Keratinocyte (primary cell): ENCODE data around the gene PI4KA. TPM values are rescaled to one million over a fixed set of nuclear protein-coding genes. Genes with fewer than 3 reads are reported as not detected.

ENCODE experiments used
- DNase-seq: peaks from one replicate; pipeline ENCODE4 v3.0.0-alpha.2; 2011; ENCODE audit warnings: low read depth, missing footprints, low spot score
- FAIRE-seq: peaks from 2 replicates; lab custom pipeline; 2011; peaks lifted over from hg19 to GRCh38; lab: Jason Lieb, UNC
- H2AFZ ChIP-seq: 2 replicates; pipeline ENCODE4 v1.6.0; 2012; ENCODE audit warnings: low read length, control low read depth, inconsistent platforms; ENCODE audit not compliant: control insufficient read depth
- H3K27ac ChIP-seq: 2 replicates; pipeline ENCODE4 v1.5.1; 2011; ENCODE audit warnings: low read length; ENCODE audit not compliant: control insufficient read depth, insufficient read depth
- H3K27me3 ChIP-seq: 3 replicates; pipeline ENCODE4 v1.6.0; 2011; ENCODE audit warnings: low read length; ENCODE audit not compliant: control insufficient read depth, insufficient read depth; ENCODE audit errors: extremely low read depth
- H3K36me3 ChIP-seq, 2 experiments: 2 replicates in 1 of 2; 3 replicates in 1 of 2; pipeline ENCODE4 v1.5.1; 2011; ENCODE audit warnings: low read length in 2 of 2, mild to moderate bottlenecking in 1 of 2; ENCODE audit not compliant: control insufficient read depth in 2 of 2, insufficient read depth in 2 of 2; ENCODE audit errors: extremely low read depth in 1 of 2
- H3K4me1 ChIP-seq: 3 replicates; pipeline ENCODE4 v1.5.1; 2011; ENCODE audit warnings: low read length; ENCODE audit not compliant: control insufficient read depth, insufficient read depth; ENCODE audit errors: extremely low read depth
- H3K4me2 ChIP-seq: 3 replicates; pipeline ENCODE4 v1.6.0; 2011; ENCODE audit warnings: low read depth, low read length; ENCODE audit not compliant: control insufficient read depth, insufficient read depth; ENCODE audit errors: extremely low read depth
- H3K4me3 ChIP-seq, 3 experiments: fragments of 200-600 bp in 1 of 3; sonication (generic) in 1 of 3; 2 replicates in 2 of 3; 3 replicates in 1 of 3; pipeline ENCODE4 v1.5.1; 2011 to 2016; ENCODE audit warnings: low read length in 3 of 3, mild to moderate bottlenecking in 3 of 3, control low read depth in 2 of 3, inconsistent platforms in 1 of 3, low read depth in 1 of 3, mixed read lengths in 1 of 3, mixed run types in 1 of 3, moderate library complexity in 1 of 3; ENCODE audit not compliant: control insufficient read depth in 2 of 3, insufficient read depth in 2 of 3; ENCODE audit errors: extremely low read depth in 1 of 3
- H3K79me2 ChIP-seq: 2 replicates; pipeline ENCODE4 v1.6.0; 2012; ENCODE audit warnings: low read length; ENCODE audit not compliant: control insufficient read depth, insufficient read depth
- H3K9ac ChIP-seq: 3 replicates; pipeline ENCODE4 v1.6.0; 2011; ENCODE audit warnings: low read length; ENCODE audit not compliant: control insufficient read depth, insufficient read depth; ENCODE audit errors: extremely low read depth
- H3K9me1 ChIP-seq: 3 replicates; pipeline ENCODE4 v1.6.0; 2011; ENCODE audit warnings: low read length; ENCODE audit not compliant: control insufficient read depth, insufficient read depth; ENCODE audit errors: extremely low read depth
- H3K9me3 ChIP-seq: 2 replicates; pipeline ENCODE4 v1.5.1; 2012; ENCODE audit warnings: low read depth, low read length; ENCODE audit not compliant: control insufficient read depth
- H4K20me1 ChIP-seq: 3 replicates; pipeline ENCODE4 v1.6.0; 2011; ENCODE audit warnings: low read length; ENCODE audit not compliant: control insufficient read depth, insufficient read depth; ENCODE audit errors: extremely low read depth
- EZH2 ChIP-seq: IDR thresholded peaks from one replicate; pipeline ENCODE4 v1.6.1; 2012; ENCODE audit warnings: inconsistent platforms, mild to moderate bottlenecking, low read length, moderate library complexity
- dilution Hi-C: fragments of 300-500 bp; cut with MboI; formaldehyde crosslinking; loops from one replicate; pipeline ENCODE4 v1.7.0; 2020; ENCODE audit warnings: low sequenced_read_pairs; ENCODE audit not compliant: extremely low pct_ligation_motif_present
- polyA plus RNA-seq, 5 experiments: library from polyadenylated mRNA; depleted of rRNA in 3 of 5; stranded (reverse) in 3 of 5; stranded (forward) in 1 of 5; unstranded in 1 of 5; fragments of >200 nt; gene quantifications; 1 replicate in 1 of 5; 2 replicates in 3 of 5; 3 replicates in 1 of 5; pipeline versions ENCODE4 v1.2.1 to v1.2.3, GENCODE V29; 2011 to 2012; ENCODE audit warnings: missing spikeins in 2 of 5, low read depth in 1 of 5, low replicate concordance in 1 of 5
- TF ChIP-seq, protein P1 (sequence below), 3 experiments: IDR thresholded peaks in 1 of 3; conservative IDR thresholded peaks in 1 of 3; optimal IDR thresholded peaks in 1 of 3; 2 replicates in 2 of 3; 3 replicates in 1 of 3; pipeline versions ENCODE3 to v1.5.1; 2011; ENCODE audit warnings: low read length in 3 of 3, mild to moderate bottlenecking in 3 of 3, moderate library complexity in 2 of 3, control low read depth in 1 of 3, inconsistent platforms in 1 of 3; ENCODE audit not compliant: insufficient read depth in 2 of 3; ENCODE audit errors: extremely low read depth in 1 of 3

The PI4KA gene
- polyA plus RNA-seq, 1 donor (not counting 4 experiments of a cell fraction or from before 2014, with no cell fraction given), result 13.6 TPM

DNA sequence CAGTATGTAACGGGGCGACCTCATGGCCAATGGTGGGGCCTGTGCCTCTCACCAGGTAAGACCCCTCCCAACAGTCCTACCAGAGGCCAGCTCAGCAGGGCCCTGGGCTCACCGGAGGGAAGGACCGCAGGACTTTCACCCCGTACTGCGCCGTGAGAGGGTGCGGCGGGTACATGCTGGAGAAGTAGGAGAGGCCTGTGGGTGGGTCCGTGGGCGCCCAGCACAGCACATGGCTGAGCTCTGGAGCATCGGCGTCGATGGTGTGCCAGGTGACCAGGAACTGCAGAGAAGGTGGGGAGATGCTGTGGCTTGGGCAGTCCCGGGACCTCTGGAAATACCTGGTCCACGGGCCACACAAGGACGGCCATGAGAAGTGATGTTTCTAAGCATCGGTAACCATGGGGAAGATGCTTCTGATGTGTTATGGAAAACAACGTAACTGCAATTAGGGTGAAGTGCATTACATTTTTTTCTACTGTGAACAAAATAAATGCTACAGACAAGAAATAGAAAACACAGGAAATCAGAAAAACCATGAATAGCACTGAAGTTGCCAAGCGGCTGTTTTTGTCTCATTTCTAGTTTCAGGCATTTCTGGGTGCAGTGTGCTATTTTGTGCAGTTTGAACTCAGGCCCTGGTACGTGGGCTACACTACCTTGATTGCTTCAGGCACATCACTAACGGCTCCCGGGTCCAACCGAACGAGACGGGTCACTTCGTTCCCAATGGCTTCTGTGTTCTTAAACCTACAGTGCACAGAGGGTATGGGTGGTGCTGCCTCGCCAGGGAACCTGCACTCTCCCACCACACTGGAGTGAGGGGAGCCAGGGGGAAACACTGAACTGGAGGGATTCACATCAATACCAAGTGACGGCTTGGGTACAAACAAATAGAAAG is 131.2 kb downstream of the PI4KA start:
- dilution Hi-C loops, result no loop called here
- FAIRE-seq, result no peak

DNA sequence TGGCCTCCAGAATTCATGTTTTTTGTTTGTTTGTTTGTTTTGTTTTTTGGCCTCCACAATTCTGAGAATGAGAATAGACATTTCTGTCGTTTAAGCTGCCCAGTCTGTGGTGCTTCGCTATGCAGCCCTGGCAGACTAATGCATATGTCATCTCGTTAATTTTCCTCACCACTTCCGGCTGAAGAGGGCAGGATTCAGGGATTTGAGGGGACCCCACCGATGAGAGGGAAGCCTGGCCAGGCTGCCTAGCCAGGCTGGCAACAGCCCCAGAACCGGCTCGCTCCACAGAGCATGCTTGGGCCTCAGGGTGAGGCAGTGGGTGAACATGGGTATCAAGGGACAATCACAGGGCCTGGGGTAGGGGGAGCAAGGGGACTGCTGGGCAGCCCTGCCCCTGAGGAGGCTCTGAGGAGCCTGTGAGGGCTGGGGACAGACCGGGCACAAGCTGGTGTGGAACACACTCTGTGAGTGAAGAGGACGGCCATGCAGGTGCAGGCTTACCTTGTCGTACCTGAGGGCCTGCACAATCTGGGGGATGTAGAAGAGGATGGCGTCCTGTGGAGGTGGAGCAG is 132.5 kb downstream of the PI4KA start:
- Histone ChIP-seq H3K9me1 (no peaks in the 10 kb centered on the region), H3K9me3 (no peaks in the 10 kb centered on the region), H3K27ac (no peak overlapping the region), H3K4me3 (no peak overlapping the region), H4K20me1 (no peaks in the 10 kb centered on the region), H3K36me3 (peaks cover 14% of the 10 kb centered on the region in 2 experiments), H2AFZ (no peak overlapping the region), H3K27me3 (no peaks in the 10 kb centered on the region), H3K9ac (no peak overlapping the region), H3K4me1 (no peaks in the 10 kb centered on the region), H3K79me2 (no peaks in the 10 kb centered on the region), H3K4me2 (no peak overlapping the region)
- TF ChIP-seq, protein P1, sequence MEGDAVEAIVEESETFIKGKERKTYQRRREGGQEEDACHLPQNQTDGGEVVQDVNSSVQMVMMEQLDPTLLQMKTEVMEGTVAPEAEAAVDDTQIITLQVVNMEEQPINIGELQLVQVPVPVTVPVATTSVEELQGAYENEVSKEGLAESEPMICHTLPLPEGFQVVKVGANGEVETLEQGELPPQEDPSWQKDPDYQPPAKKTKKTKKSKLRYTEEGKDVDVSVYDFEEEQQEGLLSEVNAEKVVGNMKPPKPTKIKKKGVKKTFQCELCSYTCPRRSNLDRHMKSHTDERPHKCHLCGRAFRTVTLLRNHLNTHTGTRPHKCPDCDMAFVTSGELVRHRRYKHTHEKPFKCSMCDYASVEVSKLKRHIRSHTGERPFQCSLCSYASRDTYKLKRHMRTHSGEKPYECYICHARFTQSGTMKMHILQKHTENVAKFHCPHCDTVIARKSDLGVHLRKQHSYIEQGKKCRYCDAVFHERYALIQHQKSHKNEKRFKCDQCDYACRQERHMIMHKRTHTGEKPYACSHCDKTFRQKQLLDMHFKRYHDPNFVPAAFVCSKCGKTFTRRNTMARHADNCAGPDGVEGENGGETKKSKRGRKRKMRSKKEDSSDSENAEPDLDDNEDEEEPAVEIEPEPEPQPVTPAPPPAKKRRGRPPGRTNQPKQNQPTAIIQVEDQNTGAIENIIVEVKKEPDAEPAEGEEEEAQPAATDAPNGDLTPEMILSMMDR (optimal IDR thresholded peaks at IDR 0.05 in 1 of 3, IDR thresholded peaks at IDR 0.05 in 1 of 3, conservative IDR thresholded peaks at IDR 0.05 in 1 of 3; ENCODE audit: extremely low read depth in 1 of 3, insufficient read depth in 2 of 3, low read length in 3 of 3), result no peak
- TF ChIP-seq EZH2, result no peak
- no peak for FAIRE-seq
- dilution Hi-C loops, result no loop called here
- DNase-seq, result no peak

More for the DNA sequence above, 131.2 kb downstream of the PI4KA start:
- Histone ChIP-seq H3K27ac (no peak overlapping the region), H3K9me1 (no peaks in the 10 kb centered on the region), H3K9ac (no peak overlapping the region), H2AFZ (no peak overlapping the region), H3K9me3 (no peaks in the 10 kb centered on the region), H3K79me2 (no peaks in the 10 kb centered on the region), H3K4me3 (no peak overlapping the region), H3K27me3 (no peaks in the 10 kb centered on the region), H3K4me2 (no peak overlapping the region), H4K20me1 (no peaks in the 10 kb centered on the region), H3K4me1 (no peaks in the 10 kb centered on the region), H3K36me3 (peaks cover 14% of the 10 kb centered on the region in 2 experiments)
- no peak for DNase-seq
- no peak for TF ChIP-seq EZH2
- TF ChIP-seq, protein P1 (optimal IDR thresholded peaks at IDR 0.05 in 1 of 3, IDR thresholded peaks at IDR 0.05 in 1 of 3, conservative IDR thresholded peaks at IDR 0.05 in 1 of 3; ENCODE audit: extremely low read depth in 1 of 3, insufficient read depth in 2 of 3, low read length in 3 of 3), result no peak
